Right kidney (tissue), 9 donors: ENCODE results near the gene OR2A2.
"Not testable (repeated sequence)": the region's sequence is repeated elsewhere in the genome, so short reads cannot be mapped to it uniquely, and the experiment has no call there.

ENCODE experiments used
- DNase-seq: peaks from one replicate; pipeline ENCODE4 v3.0.0-alpha.2; 2016
- long read RNA-seq, 8 donors: transcript quantifications; one replicate each; lab custom pipeline, GENCODE V29; 2026

Gene OR2A2, protein sequence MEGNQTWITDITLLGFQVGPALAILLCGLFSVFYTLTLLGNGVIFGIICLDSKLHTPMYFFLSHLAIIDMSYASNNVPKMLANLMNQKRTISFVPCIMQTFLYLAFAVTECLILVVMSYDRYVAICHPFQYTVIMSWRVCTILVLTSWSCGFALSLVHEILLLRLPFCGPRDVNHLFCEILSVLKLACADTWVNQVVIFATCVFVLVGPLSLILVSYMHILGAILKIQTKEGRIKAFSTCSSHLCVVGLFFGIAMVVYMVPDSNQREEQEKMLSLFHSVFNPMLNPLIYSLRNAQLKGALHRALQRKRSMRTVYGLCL
- long read RNA-seq, donor 1 = 0 reads
- long read RNA-seq, donor 2 = 0 reads
- long read RNA-seq, donor 3 = 0 reads
- long read RNA-seq, donor 4 = 0 reads
- long read RNA-seq, donor 5 = 0 reads
- long read RNA-seq, donor 6 = 0 reads
- long read RNA-seq, donor 7, partial matches to known transcripts = 0 of 1 reads
- long read RNA-seq, donor 7, other reads (novel, unspliced or antisense) = 0 of 1 reads
- long read RNA-seq, donor 8 = 0 reads

GRCh38 chr7:144109283-144109682 lies at the start of gene OR2A2:
Gene OR2A2, plus strand, starts transcription at chr7:144109583. Its CDS starts 0 bp downstream, at chr7:144109583.
- no peak for DNase-seq

DNA sequence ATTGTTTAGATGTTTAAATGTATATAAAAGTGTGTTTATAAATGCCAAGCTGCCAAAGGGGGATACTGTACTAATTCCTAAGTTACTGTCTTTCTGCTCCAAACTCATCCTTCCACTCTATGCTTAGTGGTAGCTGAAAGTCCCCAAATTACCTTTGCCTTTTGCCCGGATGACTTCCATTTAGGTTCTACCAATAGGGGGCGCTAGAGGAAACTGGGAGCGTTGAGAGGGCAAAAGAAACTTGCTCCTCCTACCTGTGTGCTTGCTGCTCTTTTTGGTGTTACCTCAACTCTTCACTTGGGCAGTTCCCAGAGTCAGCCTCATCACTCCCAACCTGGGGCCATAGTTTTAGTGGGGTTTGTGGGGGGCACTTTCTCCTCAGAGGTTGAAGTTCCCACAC lies 45.7 kb upstream of the OR2A2 start:
- DNase-seq = no peak

- no peak for DNase-seq
Measured at GRCh38 chr7:144069511-144069910, 39.9 kb upstream of the OR2A2 start, which contains the start of gene OR2A25. Gene OR2A25, plus strand, starts transcription at chr7:144069811. Its CDS starts 4,409 bp downstream, at chr7:144074220.

DNA sequence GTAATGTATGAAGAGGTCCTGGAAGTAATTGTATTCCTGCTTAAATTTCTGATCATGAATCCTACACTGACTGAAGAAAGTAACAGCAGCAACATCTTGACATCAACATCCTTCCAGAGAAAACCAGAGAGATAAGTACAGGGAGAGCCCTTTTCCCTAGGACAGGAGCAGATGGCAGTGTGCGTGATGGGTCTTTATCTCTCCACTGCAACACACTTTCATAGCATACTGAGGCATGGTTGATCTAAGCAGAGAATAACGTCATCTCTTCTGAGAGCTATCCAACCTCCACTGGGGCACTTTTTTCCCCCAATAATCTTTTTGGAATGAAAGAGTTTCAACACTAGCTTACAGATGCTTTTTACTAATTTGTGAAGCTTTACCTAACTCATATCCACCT lies 39.4 kb upstream of the OR2A2 start:
- no peak for DNase-seq

DNA sequence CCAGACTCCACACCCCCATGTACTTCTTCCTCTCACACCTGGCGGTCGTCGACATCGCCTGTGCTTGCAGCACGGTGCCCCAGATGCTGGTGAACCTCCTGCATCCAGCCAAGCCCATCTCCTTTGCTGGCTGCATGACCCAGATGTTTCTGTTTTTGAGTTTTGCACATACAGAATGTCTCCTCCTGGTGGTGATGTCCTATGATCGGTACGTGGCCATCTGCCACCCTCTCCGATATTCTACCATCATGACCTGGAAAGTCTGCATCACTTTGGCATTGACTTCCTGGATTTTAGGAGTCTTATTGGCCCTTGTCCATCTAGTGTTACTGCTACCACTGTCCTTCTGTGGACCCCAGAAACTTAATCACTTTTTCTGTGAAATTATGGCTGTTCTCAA lies 35.0 kb upstream of the OR2A2 start:
- DNase-seq = no peak

GRCh38 chr7:144085978-144086377 lies 23.4 kb upstream of the OR2A2 start, which contains the start of gene OR2A12:
Gene OR2A12, plus strand, starts transcription at chr7:144086278. Its CDS starts 8,830 bp downstream, at chr7:144095108.
- no peak for DNase-seq

DNA sequence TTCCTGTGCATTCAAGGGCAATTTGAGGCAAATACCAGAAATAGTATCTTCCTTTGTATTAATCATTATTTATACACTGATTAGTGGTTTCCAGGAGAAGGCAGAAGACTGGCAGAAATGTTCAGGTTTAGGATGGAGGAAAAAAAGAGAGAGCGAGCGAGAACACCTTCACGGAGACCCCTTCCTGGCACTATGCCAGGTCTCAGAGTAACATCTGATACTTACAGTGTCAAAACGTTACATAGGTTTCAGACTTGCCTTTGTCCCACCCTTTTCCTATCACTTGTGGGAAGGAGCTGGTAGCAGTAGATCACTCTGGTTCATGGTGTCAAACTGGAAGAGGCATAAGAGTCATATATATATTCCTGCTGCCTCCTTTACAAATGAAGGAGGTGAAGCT lies 22.7 kb upstream of the OR2A2 start:
- no peak for DNase-seq

GRCh38 chr7:144087230-144087629 lies 22.2 kb upstream of the OR2A2 start:
- DNase-seq = no peak

DNA sequence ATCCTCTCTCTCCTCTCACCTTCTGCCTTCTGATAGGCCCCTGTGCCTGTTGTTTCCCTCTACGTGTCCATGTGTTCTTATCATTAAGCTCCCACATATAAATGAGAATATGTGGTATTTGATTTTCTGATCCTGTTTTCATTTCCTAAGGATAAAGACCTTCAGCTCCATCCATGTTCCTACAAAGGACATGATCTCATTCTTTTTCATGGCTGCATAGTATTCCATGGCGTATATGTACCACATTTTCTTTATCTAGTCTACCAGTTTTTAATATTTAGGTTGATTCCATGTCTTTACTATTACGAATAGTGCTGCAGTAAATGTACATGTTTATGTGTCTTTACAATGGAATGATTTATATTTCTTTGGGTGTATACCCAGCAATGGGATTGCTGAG lies 18.7 kb upstream of the OR2A2 start:
- DNase-seq = no peak

DNA sequence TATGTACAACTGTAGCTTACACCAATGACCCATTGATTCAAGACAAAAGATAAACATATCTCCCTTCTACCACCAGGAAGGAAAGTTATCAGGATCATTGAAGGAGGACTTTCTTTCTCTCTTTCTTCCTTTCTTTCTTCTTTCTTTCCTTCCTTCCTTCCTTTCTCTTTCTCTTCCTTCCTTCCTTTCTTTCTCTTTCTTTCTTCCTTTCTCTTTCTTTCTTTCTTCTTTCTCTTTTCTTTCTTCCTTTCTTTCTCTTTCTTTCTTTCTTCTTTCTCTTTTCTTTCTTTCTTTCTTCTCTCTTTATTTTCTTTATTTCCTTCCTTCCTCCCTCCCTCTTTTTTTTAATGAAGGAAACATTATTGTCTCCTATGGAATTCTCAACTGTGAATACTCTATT lies 10.6 kb upstream of the OR2A2 start:
- no peak for DNase-seq

DNA sequence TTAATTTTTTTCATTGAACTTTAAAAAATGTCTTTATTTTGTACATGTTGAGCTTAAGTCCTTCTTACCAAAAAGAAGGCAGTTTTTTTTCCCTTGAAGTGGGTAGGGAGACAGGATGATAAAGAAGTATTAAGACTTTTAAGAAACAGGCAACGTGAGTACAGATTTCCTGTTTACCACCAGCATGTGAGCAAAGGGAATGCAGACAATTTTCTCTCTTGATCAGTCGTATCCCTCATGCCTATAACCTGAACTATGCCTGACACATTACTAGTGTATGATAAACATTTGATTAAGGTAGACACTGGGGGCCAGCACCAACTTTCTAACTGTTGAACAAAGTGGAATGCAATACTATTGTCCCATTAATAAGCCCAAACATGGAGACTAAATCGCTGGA lies 8.8 kb upstream of the OR2A2 start:
- no peak for DNase-seq

GRCh38 chr7:144102041-144102440 lies 7.3 kb upstream of the OR2A2 start:
- no peak for DNase-seq

- DNase-seq = no peak
Measured at GRCh38 chr7:144105211-144105610, 4.2 kb upstream of the OR2A2 start.

DNA sequence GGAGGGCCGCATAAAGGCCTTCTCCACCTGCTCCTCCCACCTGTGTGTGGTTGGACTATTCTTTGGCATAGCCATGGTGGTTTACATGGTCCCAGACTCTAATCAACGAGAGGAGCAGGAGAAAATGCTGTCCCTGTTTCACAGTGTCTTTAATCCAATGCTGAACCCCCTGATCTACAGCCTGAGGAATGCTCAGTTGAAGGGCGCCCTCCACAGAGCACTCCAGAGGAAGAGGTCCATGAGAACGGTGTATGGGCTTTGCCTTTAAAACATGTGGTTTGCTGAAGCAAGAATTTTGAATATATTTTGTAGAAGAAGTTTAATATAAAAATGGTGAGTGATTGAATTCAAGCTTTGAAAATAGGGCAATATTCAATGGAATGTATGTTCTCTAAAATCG lies 889 bp downstream of the OR2A2 start:
- DNase-seq = no peak

GRCh38 chr7:144113651-144114050 lies 4.3 kb downstream of the OR2A2 start:
- DNase-seq = no peak

- DNase-seq = no peak
Measured at GRCh38 chr7:144118341-144118740, 9.0 kb downstream of the OR2A2 start.

GRCh38 chr7:144122876-144123275 lies 13.5 kb downstream of the OR2A2 start, which contains the start of gene OR2A14:
Gene OR2A14, plus strand, starts transcription at chr7:144123176. Its CDS starts 5,937 bp downstream, at chr7:144129113.
- no peak for DNase-seq

GRCh38 chr7:144127714-144128334 lies 18.4 kb downstream of the OR2A2 start:
- DNase-seq = no peak

DNA sequence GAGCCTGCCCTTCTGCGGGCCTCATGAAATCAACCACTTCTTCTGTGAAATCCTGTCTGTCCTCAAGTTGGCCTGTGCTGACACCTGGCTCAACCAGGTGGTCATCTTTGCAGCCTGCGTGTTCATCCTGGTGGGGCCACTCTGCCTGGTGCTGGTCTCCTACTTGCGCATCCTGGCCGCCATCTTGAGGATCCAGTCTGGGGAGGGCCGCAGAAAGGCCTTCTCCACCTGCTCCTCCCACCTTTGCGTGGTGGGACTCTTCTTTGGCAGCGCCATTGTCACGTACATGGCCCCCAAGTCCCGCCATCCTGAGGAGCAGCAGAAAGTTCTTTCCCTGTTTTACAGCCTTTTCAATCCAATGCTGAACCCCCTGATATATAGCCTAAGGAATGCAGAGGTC lies 20.2 kb downstream of the OR2A2 start:
- not testable (repeated sequence) for DNase-seq

- DNase-seq = no peak
Measured at GRCh38 chr7:144130730-144131129, 21.3 kb downstream of the OR2A2 start.

GRCh38 chr7:144132262-144132661 lies 22.9 kb downstream of the OR2A2 start:
- DNase-seq = no peak

GRCh38 chr7:144133307-144133706 lies 23.9 kb downstream of the OR2A2 start:
- DNase-seq = no peak

DNA sequence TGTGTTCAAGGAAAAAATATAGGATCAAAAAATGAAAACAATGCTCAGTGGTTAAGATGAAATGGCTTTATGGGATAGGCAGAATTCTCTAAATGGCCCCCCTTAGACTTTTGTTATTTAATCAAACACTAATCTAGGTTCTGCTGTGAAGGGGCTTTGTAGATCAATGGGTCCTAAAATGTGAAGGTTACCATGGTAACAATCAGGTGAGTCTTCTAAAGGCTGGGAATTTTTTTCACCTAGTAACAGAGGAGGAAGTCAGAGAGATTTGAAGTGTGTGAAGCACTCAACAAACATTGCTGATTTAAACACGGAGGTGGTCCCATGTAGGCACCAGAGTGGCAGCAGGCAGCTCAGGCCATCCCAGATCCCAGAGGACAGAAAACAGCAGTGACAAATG lies 24.7 kb downstream of the OR2A2 start:
- DNase-seq = no peak
